Mononuclear cell (primary cell): Measurements from ENCODE around the gene SH2D1B. TPM values are rescaled to one million over a fixed set of nuclear protein-coding genes. Genes with fewer than 3 reads are reported as not detected.

ENCODE experiments used
- H3K27me3 ChIP-seq: 2 replicates; pipeline ENCODE4 v1.6.0; 2011; ENCODE audit warnings: low read length, control low read depth; ENCODE audit not compliant: insufficient read depth
- H3K4me1 ChIP-seq: 2 replicates; pipeline ENCODE4 v1.5.1; 2011; ENCODE audit warnings: mild to moderate bottlenecking, low read length, control low read depth; ENCODE audit not compliant: insufficient read depth
- H3K4me3 ChIP-seq: 2 replicates; pipeline ENCODE4 v1.5.1; 2011; ENCODE audit warnings: mild to moderate bottlenecking, low read length, moderate library complexity
- H3K9me3 ChIP-seq: 2 replicates; pipeline ENCODE4 v1.5.1; 2011; ENCODE audit warnings: low read depth, mild to moderate bottlenecking, control low read depth, low read length
- total RNA-seq: library from RNA; depleted of rRNA; stranded (reverse); fragments of >200 nt; gene quantifications from one replicate; pipeline ENCODE4 v1.2.3, GENCODE V29; 2012

Gene SH2D1B
- total RNA-seq, 1 donor = 14.0 TPM

DNA sequence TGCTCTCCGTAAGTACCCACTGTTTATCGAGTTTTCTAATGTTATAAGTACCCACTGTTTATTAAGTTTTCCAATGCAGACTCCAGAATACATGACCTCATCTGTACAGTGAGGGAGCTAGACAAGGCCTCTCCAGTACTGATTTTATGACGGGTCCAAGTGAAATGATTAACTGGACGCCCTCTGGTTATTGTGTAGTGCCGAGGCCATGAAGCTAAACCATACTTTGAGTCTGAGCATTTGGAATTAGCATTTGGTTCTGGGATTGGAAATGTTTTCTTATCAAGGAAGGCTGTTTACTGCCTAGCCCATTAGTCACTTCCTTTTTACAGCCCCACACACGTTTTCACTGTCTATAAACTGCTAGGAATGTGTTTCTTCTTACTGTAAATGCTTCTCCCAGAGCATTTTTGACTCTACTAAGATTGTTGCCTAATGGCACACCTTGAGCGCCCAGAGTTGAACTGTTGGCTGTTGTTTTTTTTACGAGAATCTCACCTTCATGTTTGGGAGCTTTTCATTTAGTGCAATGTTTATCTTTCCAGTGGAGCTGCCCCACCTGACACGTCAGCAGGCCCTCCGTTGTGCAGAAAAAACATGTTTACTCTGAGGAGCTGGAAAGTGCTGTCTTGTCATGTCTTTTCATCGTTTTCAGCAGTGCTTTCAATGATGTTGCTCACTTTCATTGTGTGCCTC lies 62.2 kb downstream of the SH2D1B start:
- Histone ChIP-seq H3K4me3 (no peak overlapping the region), H3K4me1 (peaks cover 5% of the 10 kb centered on the region), H3K27me3 (no peaks in the 10 kb centered on the region), H3K9me3 (no peaks in the 10 kb centered on the region)

DNA sequence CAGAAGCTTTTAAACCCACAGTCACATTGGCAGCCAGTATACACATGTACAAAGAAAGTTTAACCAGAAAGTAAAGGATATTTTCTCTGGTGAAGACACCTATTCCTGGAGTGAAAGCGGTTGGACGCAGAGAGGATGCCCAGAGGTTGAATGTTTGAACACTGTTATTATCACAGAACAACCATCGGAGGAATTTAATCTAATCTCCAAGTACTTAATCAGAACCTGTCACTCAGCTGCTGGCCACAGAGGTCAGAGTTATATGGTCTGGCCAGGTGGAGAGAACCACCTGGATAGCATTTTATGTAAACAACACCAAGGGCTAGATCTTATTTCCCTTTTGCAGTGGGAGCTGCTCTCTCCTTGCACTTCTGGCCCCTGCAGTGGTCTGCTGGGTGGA lies 64.7 kb downstream of the SH2D1B start:
- Histone ChIP-seq H3K4me3 (no peak overlapping the region), H3K27me3 (no peaks in the 10 kb centered on the region), H3K4me1 (peaks cover 9% of the 10 kb centered on the region), H3K9me3 (no peaks in the 10 kb centered on the region)

Other genes with a start within 250 kb of the SH2D1B start
- not detected for gene SPATA46, start 35.3 kb downstream of the SH2D1B start, total RNA-seq
- not detected for gene C1orf226, start 30.4 kb downstream of the SH2D1B start, total RNA-seq
- 93.1 TPM for gene UHMK1, start 85.7 kb upstream of the SH2D1B start, total RNA-seq
- 40.2 TPM for gene UAP1, start 149.6 kb upstream of the SH2D1B start, total RNA-seq
- 1.2 TPM for gene DDR2, start 220.3 kb upstream of the SH2D1B start, total RNA-seq